GM18502 (cell line): ENCODE results near the gene OR11H1.
"Not testable (repeated sequence)": the region's sequence is repeated elsewhere in the genome, so short reads cannot be mapped to it uniquely, and the experiment has no call there.

ENCODE experiments used
- ATAC-seq: cut with Tn5 transposase; IDR thresholded peaks from one replicate; pipeline ENCODE4 v1.9.1; 2021; ENCODE audit warnings: mild to moderate bottlenecking; ENCODE audit not compliant: unreplicated experiment, poor library complexity

Gene OR11H1

GRCh38 chr22:15527892-15528291, at the start of gene OR11H1:
Gene OR11H1 (plus strand): TSS chr22:15528192. CDS start chr22:15528192, 0 bp downstream.
- ATAC-seq, result not testable (repeated sequence)

- ATAC-seq, result not testable (repeated sequence)
Measured at GRCh38 chr22:15509967-15510366, 18.0 kb upstream of the OR11H1 start.

- not testable (repeated sequence) for ATAC-seq
Measured at GRCh38 chr22:15515896-15516295, 12.1 kb upstream of the OR11H1 start.

GRCh38 chr22:15553767-15554166, 25.8 kb downstream of the OR11H1 start:
- not testable (repeated sequence) for ATAC-seq

GRCh38 chr22:15563461-15563860, 35.5 kb downstream of the OR11H1 start:
- ATAC-seq, result not testable (repeated sequence)

- ATAC-seq, result not testable (repeated sequence)
Measured at GRCh38 chr22:15565063-15565462, 37.1 kb downstream of the OR11H1 start.
